Naive thymus-derived CD8-positive, alpha-beta T cell (primary cell): ENCODE data around the gene ABCC9. TPM values are rescaled to one million over a fixed set of nuclear protein-coding genes. Genes with fewer than 3 reads are reported as not detected.
"Not testable (repeated sequence)": the region's sequence is repeated elsewhere in the genome, so short reads cannot be mapped to it uniquely, and the experiment has no call there.

Source experiments
- ATAC-seq, 2 donors: fragments of 150-1000 bp; cut with Tn5 transposase in 1 of 2; sonication (Bioruptor Pico), chemical (Tn5 transposase) in 1 of 2; 1 replicate in 1 of 2; 2 replicates in 1 of 2; pipeline ENCODE4 v1.10.0; 2021; ENCODE audit warnings: mild to moderate bottlenecking in 2 of 2, moderate library complexity in 2 of 2
- POLR2A ChIA-PET: fragments of 350-600 bp; sonication (Branson Sonifier 250); formaldehyde crosslinking; loops from one replicate; lab custom pipeline; 2021; ENCODE audit warnings: antibody characterized with exemption; lab: Charles Lee
- DNase-seq, 10 donors: peaks; one replicate each; pipeline versions ENCODE4 v3.0.0 to v3.0.0-alpha.2; 2020 to 2022
- H3K27ac Mint-ChIP-seq, 10 donors: one replicate each; pipeline ENCODE4 v1.8.0; 2020 to 2022; ENCODE audit warnings: mild to moderate bottlenecking in 10 of 10, mixed read lengths in 10 of 10, moderate library complexity in 4 of 10, inconsistent platforms in 1 of 10
- H3K27me3 Mint-ChIP-seq, 5 donors: one replicate each; pipeline ENCODE4 v1.8.0; 2021 to 2022; ENCODE audit warnings: mixed read lengths in 5 of 5
- H3K36me3 Mint-ChIP-seq, 3 donors: one replicate each; pipeline ENCODE4 v1.8.0; 2020 to 2022; ENCODE audit warnings: mixed read lengths in 3 of 3, mild to moderate bottlenecking in 2 of 3, inconsistent platforms in 1 of 3
- H3K4me1 Mint-ChIP-seq, 4 donors: one replicate each; pipeline ENCODE4 v1.8.0; 2021 to 2022; ENCODE audit warnings: mixed read lengths in 4 of 4
- H3K4me3 Mint-ChIP-seq, 10 donors: one replicate each; pipeline ENCODE4 v1.8.0; 2020 to 2022; ENCODE audit warnings: mild to moderate bottlenecking in 10 of 10, mixed read lengths in 10 of 10, moderate library complexity in 6 of 10, inconsistent platforms in 1 of 10
- H3K9me3 Mint-ChIP-seq, 9 donors: one replicate each; pipeline ENCODE4 v1.8.0; 2020 to 2022; ENCODE audit warnings: mixed read lengths in 9 of 9, mild to moderate bottlenecking in 3 of 9, inconsistent platforms in 1 of 9, moderate library complexity in 1 of 9
- polyA plus RNA-seq, 3 donors: library from polyadenylated mRNA; unstranded; fragments of 300-500 nt; fragmentation: Illumina TruSeq; gene quantifications; one replicate each; pipeline ENCODE4 v1.2.3, GENCODE V29; 2021
- total RNA-seq, 8 experiments: library from RNA in 2 of 8; stranded (reverse) in 2 of 8; gene quantifications; one replicate each; pipeline ENCODE4 v1.2.3 and lab custom pipeline; 2021 to 2026

ABCC9 gene
- total and polyA plus RNA-seq, 5 experiments from 2014 or later, result not detected

GRCh38 chr12:21925296-21925913 is 15.8 kb downstream of the ABCC9 start:
- no peak for ATAC-seq
- no peaks in the 10 kb centered on the region for H3K36me3 Mint-ChIP-seq
- no peak overlapping the region for H3K27ac Mint-ChIP-seq
- no peak for DNase-seq
- no peaks in the 10 kb centered on the region for H3K4me1 Mint-ChIP-seq
- H3K9me3 Mint-ChIP-seq, result peaks cover 0 to 3% (median 0%) of the 10 kb centered on the region in 9 donors
- no peak overlapping the region for H3K4me3 Mint-ChIP-seq
- peaks cover 6 to 18% (median 16%) of the 10 kb centered on the region in 5 donors for H3K27me3 Mint-ChIP-seq
- POLR2A ChIA-PET, result no interaction called here

- DNase-seq, result no peak
- H3K36me3 Mint-ChIP-seq, result no peaks in the 10 kb centered on the region
- no peak overlapping the region for H3K4me3 Mint-ChIP-seq
- POLR2A ChIA-PET, result no interaction called here
- no peaks in the 10 kb centered on the region for H3K9me3 Mint-ChIP-seq
- H3K4me1 Mint-ChIP-seq, result no peaks in the 10 kb centered on the region
- H3K27ac Mint-ChIP-seq, result no peak overlapping the region
- no peak for ATAC-seq
- H3K27me3 Mint-ChIP-seq, result peaks cover 4 to 21% (median 6%) of the 10 kb centered on the region in 5 donors
These were observed 19.8 kb downstream of the ABCC9 start for GRCh38 chr12:21921436-21921835.

DNA sequence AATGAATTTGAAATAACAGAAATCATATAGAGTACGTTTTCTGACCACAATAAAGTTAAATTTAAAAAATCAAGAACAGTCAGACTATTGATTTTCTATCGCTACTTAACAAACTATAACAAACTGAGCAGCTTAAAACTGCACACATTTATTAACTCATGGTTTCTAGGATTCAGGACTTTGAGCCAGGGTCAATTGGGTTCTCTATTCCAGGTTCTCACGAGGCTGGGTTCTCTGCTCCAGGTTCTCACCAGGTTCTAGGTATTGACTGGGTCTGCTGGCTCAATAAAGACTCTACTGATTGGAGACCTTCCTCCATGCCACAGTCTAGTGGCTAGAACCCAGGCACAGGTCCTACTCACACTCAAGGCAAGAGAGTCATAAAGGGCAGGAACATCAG is 22.8 kb downstream of the ABCC9 start:
- peaks cover 0 to 14% (median 3%) of the 10 kb centered on the region in 5 donors for H3K27me3 Mint-ChIP-seq
- H3K27ac Mint-ChIP-seq, result no peak overlapping the region
- POLR2A ChIA-PET, result no interaction called here
- H3K4me3 Mint-ChIP-seq, result no peak overlapping the region
- H3K36me3 Mint-ChIP-seq, result no peaks in the 10 kb centered on the region
- DNase-seq, result no peak
- H3K4me1 Mint-ChIP-seq, result no peaks in the 10 kb centered on the region
- no peaks in the 10 kb centered on the region for H3K9me3 Mint-ChIP-seq
- no peak for ATAC-seq

GRCh38 chr12:21913823-21914222 is 27.4 kb downstream of the ABCC9 start:
- H3K27ac Mint-ChIP-seq, result no peak overlapping the region
- H3K36me3 Mint-ChIP-seq, result no peaks in the 10 kb centered on the region
- DNase-seq (no peak), ATAC-seq (no peak)
- peaks cover 0 to 10% (median 2%) of the 10 kb centered on the region in 5 donors for H3K27me3 Mint-ChIP-seq
- H3K4me1 Mint-ChIP-seq, result no peaks in the 10 kb centered on the region
- H3K9me3 Mint-ChIP-seq, result no peaks in the 10 kb centered on the region
- POLR2A ChIA-PET, result no interaction called here
- no peak overlapping the region for H3K4me3 Mint-ChIP-seq

- POLR2A ChIA-PET, result no interaction called here
- no peaks in the 10 kb centered on the region for H3K36me3 Mint-ChIP-seq
- ATAC-seq (no peak), DNase-seq (no peak)
- H3K4me3 Mint-ChIP-seq, result no peak overlapping the region
- no peaks in the 10 kb centered on the region for H3K9me3 Mint-ChIP-seq
- H3K27me3 Mint-ChIP-seq, result peaks cover 0 to 6% (median 2%) of the 10 kb centered on the region in 5 donors
- H3K4me1 Mint-ChIP-seq, result no peaks in the 10 kb centered on the region
- no peak overlapping the region for H3K27ac Mint-ChIP-seq
These were observed 28.9 kb downstream of the ABCC9 start for GRCh38 chr12:21912318-21912717.

DNA sequence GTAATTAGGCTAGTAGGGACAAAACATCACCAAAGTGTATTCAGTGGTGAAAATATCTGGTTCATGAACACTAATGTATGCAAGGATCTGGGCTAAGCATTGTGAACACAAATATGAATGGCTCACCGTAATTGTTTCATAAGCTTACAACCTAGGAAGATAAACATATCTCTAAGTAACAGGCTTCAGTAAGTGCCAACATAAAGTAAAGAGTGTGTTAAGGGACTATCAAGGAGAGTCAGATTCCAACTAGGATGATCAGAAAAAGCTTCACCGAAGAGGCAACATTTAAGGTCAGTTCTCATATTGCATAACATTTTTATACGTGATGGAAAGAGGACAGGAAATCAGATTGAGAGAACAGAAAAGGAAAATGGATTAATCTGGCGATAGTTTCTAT is 29.4 kb downstream of the ABCC9 start:
- no peak overlapping the region for H3K27ac Mint-ChIP-seq
- no peaks in the 10 kb centered on the region for H3K36me3 Mint-ChIP-seq
- H3K4me1 Mint-ChIP-seq, result no peaks in the 10 kb centered on the region
- no peak for ATAC-seq
- H3K27me3 Mint-ChIP-seq, result peaks cover 0 to 5% (median 2%) of the 10 kb centered on the region in 5 donors
- POLR2A ChIA-PET, result no interaction called here
- no peak overlapping the region for H3K4me3 Mint-ChIP-seq
- DNase-seq, result no peak
- H3K9me3 Mint-ChIP-seq, result no peaks in the 10 kb centered on the region

DNA sequence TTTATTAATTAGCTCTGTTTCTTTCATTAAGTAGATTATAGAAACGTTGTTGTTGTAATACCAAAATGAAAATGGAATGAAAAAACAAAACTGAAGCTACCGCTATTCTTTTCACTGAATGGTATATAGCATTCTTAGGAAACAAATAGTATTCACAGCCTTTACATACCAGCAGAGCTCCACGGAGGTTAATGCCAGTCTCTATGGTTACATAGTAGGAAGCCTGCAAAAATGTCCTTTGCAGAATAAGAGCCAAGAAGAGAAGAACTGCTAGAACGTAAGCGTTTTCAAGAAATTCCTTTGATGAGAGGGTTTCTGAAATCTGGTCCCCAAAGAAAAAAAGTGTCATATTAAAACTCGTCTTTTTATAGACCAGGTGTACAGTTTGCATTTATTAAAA is 30.6 kb downstream of the ABCC9 start:
- peaks cover 0 to 5% (median 2%) of the 10 kb centered on the region in 5 donors for H3K27me3 Mint-ChIP-seq
- POLR2A ChIA-PET, result no interaction called here
- DNase-seq (no peak), ATAC-seq (no peak)
- no peak overlapping the region for H3K4me3 Mint-ChIP-seq
- H3K9me3 Mint-ChIP-seq, result peaks cover 0 to 3% (median 0%) of the 10 kb centered on the region in 9 donors
- H3K27ac Mint-ChIP-seq, result no peak overlapping the region
- H3K36me3 Mint-ChIP-seq, result no peaks in the 10 kb centered on the region
- H3K4me1 Mint-ChIP-seq, result no peaks in the 10 kb centered on the region

DNA sequence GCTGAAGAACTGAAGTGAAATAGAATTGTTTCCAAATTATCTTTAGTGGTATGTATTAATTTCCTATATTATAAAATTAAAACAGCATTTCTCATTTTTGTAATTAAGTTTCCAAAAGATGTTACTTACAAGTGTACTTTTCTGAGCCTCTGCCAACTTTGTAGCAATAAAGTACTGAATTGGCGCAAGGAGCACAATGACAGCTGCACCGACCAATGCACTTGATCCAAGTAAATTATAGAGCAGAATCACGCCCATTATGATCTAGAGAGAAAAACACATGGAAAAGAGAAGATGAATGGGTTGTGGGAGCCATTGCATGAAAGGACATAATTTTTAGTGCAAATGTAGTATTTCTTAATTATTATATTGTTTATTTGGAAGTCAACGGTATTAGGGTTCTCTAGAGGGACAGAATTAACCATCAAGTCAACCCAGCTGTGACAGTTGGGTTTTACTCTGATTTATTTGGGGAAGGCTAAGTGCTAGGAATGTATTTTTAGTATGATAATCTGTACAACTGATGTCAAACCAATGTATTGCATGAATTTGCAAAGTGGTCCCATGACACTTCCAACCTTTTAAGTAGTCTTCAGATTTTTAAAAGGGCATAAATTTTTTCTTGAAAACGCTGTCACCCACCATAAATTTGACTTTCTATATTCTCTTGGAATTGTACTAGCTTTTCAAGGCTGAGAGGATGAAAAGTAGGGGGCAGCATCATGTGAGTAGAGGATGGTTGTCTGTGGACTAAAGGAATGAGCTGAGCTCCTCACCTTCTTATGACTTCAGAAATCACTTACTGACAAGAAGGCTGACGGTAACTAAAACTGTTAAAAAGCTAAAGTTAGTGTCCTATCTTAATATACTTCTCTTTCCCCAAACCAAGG is 33.0 kb downstream of the ABCC9 start:
- Mint-ChIP-seq H3K4me3 (no peak overlapping the region), H3K9me3 (peaks cover 0 to 9% (median 3%) of the 10 kb centered on the region in 9 donors), H3K27me3 (peaks cover 0 to 5% (median 2%) of the 10 kb centered on the region in 5 donors), H3K27ac (no peak overlapping the region), H3K4me1 (no peaks in the 10 kb centered on the region), H3K36me3 (no peaks in the 10 kb centered on the region)
- DNase-seq, result no peak
- ATAC-seq, result no peak
- POLR2A ChIA-PET, result no interaction called here

DNA sequence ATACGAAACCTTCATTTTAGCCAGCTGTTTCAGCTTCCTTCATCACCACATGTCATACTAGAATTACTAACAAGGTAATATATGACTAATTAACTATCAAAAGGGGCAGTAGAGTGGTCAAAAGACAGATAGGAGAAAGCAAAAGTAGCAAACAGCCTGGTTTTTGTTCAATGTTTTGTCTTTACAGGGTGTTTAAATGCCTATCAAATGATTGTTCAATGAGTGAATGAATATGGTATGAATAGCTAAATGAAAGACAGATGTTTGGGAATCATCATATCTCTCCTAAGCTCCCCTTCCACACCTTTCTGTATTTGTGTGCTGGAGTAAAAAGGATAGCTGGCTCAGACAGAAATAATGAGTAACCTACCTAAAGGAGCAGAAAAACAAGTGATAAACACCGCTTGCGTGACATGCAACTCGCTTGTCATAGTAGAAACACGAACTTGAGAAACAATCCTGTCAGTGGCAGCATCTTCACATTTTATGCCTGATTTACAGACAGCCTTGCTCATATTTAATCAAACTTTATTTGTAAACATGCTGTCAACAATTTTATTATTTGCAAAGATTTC is 34.2 kb downstream of the ABCC9 start:
- peaks cover 0 to 5% (median 2%) of the 10 kb centered on the region in 5 donors for H3K27me3 Mint-ChIP-seq
- no peak overlapping the region for H3K4me3 Mint-ChIP-seq
- ATAC-seq (no peak), DNase-seq (no peak)
- peaks cover 0 to 10% (median 3%) of the 10 kb centered on the region in 9 donors for H3K9me3 Mint-ChIP-seq
- no peaks in the 10 kb centered on the region for H3K4me1 Mint-ChIP-seq
- no peak overlapping the region for H3K27ac Mint-ChIP-seq
- no peaks in the 10 kb centered on the region for H3K36me3 Mint-ChIP-seq
- POLR2A ChIA-PET, result no interaction called here

GRCh38 chr12:21899532-21899931 is 41.7 kb downstream of the ABCC9 start:
- H3K27ac Mint-ChIP-seq, ATAC-seq, H3K36me3 Mint-ChIP-seq, H3K4me1 Mint-ChIP-seq, H3K4me3 Mint-ChIP-seq, POLR2A ChIA-PET, DNase-seq: not testable (repeated sequence)
- peaks cover 2 to 20% (median 16%) of the 10 kb centered on the region in 5 donors for H3K27me3 Mint-ChIP-seq
- H3K9me3 Mint-ChIP-seq, result peaks cover 0 to 11% (median 7%) of the 10 kb centered on the region in 9 donors

- H3K27me3 Mint-ChIP-seq, result peaks cover 2 to 14% (median 10%) of the 10 kb centered on the region in 5 donors
- no peaks in the 10 kb centered on the region for H3K4me1 Mint-ChIP-seq
- H3K36me3 Mint-ChIP-seq, result no peaks in the 10 kb centered on the region
- POLR2A ChIA-PET, result no interaction called here
- DNase-seq (no peak), ATAC-seq (no peak)
- no peak overlapping the region for H3K4me3 Mint-ChIP-seq
- no peak overlapping the region for H3K27ac Mint-ChIP-seq
- peaks cover 0 to 7% (median 0%) of the 10 kb centered on the region in 9 donors for H3K9me3 Mint-ChIP-seq
These were observed 45.6 kb downstream of the ABCC9 start for GRCh38 chr12:21895651-21896050.

DNA sequence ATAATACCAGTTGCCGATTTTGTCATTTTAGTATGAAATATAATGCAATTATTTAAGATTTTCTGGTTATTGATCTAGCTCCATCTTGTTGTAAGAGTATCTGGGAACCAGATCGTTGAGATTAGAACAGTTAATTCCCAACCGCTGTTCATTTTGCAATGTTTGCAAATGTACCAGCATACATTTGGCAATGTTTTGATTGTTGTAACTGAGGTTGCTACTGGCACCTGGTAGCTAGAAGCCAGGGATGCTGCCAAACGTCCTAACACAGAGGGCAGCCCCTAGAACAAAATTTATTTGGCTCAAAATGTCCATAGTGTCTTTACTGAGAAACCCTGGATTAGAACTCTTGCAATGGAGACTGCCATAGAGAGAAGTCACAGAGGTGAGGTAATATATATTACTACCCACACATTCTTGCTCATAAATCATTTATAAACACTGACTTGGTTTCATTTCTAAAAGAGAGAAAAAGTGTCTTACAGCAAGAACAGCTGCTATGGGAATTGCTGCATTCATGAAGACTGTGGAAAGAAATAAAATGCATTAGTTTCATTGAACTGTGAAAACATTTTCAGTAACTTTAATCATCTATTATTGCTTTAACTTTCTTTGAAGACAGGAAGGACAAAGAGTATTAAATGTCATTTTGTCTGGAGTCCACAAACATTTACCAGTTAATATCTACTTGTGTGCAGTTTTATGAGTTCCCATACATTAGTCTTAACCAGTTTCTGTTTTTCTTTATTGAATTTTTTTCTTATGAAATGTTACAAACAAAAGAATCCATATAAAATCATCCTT is 46.2 kb downstream of the ABCC9 start:
- no peak for ATAC-seq
- Mint-ChIP-seq H3K27ac (no peak overlapping the region), H3K36me3 (no peaks in the 10 kb centered on the region), H3K27me3 (peaks cover 0 to 13% (median 8%) of the 10 kb centered on the region in 5 donors), H3K4me1 (no peaks in the 10 kb centered on the region), H3K4me3 (no peak overlapping the region), H3K9me3 (peaks cover 0 to 7% (median 0%) of the 10 kb centered on the region in 9 donors)
- POLR2A ChIA-PET, result no interaction called here
- no peak for DNase-seq
